ENCODE data around the gene APPL2.

APPL2 gene

GRCh38 chr12:105167346-105167745, 68.6 kb downstream of the APPL2 start:
- Histone ChIP-seq H3K27ac (ENCODE audit: low read depth, low read length) (no peak overlapping the region), H3K27me3 (ENCODE audit: control insufficient read depth, insufficient read depth, low read length) (no peaks in the 10 kb centered on the region), H3K36me3 (ENCODE audit: control insufficient read depth, insufficient read depth, low read length) (peaks cover 84% of the 10 kb centered on the region), H3K4me1 (ENCODE audit: control insufficient read depth, insufficient read depth, low read length) (no peaks in the 10 kb centered on the region), H3K4me3 (ENCODE audit: low read depth, low read length) (no peak overlapping the region), H3K9ac (ENCODE audit: low read depth, low read length) (no peak overlapping the region), H3K9me3 (ENCODE audit: control insufficient read depth, insufficient read depth, low read length) (no peaks in the 10 kb centered on the region)

- H3K27me3 ChIP-seq (ENCODE audit: control insufficient read depth, insufficient read depth, low read length) = no peaks in the 10 kb centered on the region
- peaks cover 91% of the 10 kb centered on the region for H3K36me3 ChIP-seq (ENCODE audit: control insufficient read depth, insufficient read depth, low read length)
- H3K9me3 ChIP-seq (ENCODE audit: control insufficient read depth, insufficient read depth, low read length) = no peaks in the 10 kb centered on the region
- no peaks in the 10 kb centered on the region for H3K4me1 ChIP-seq (ENCODE audit: control insufficient read depth, insufficient read depth, low read length)
- H3K27ac ChIP-seq (ENCODE audit: low read depth, low read length) = no peak overlapping the region
- H3K4me3 ChIP-seq (ENCODE audit: low read depth, low read length) = no peak overlapping the region
- no peak overlapping the region for H3K9ac ChIP-seq (ENCODE audit: low read depth, low read length)
Measured at GRCh38 chr12:105166736-105167135, 69.2 kb downstream of the APPL2 start.

- Histone ChIP-seq H3K27ac (ENCODE audit: low read depth, low read length) (no peak overlapping the region), H3K36me3 (ENCODE audit: control insufficient read depth, insufficient read depth, low read length) (peaks cover 100% of the 10 kb centered on the region), H3K27me3 (ENCODE audit: control insufficient read depth, insufficient read depth, low read length) (no peaks in the 10 kb centered on the region), H3K9ac (ENCODE audit: low read depth, low read length) (no peak overlapping the region), H3K9me3 (ENCODE audit: control insufficient read depth, insufficient read depth, low read length) (no peaks in the 10 kb centered on the region), H3K4me3 (ENCODE audit: low read depth, low read length) (no peak overlapping the region), H3K4me1 (ENCODE audit: control insufficient read depth, insufficient read depth, low read length) (no peaks in the 10 kb centered on the region)
Measured at GRCh38 chr12:105164068-105164467, 71.9 kb downstream of the APPL2 start.

- Histone ChIP-seq H3K9ac (ENCODE audit: low read depth, low read length) (no peak overlapping the region), H3K9me3 (ENCODE audit: control insufficient read depth, insufficient read depth, low read length) (no peaks in the 10 kb centered on the region), H3K4me1 (ENCODE audit: control insufficient read depth, insufficient read depth, low read length) (peaks cover 9% of the 10 kb centered on the region), H3K36me3 (ENCODE audit: control insufficient read depth, insufficient read depth, low read length) (peaks cover 100% of the 10 kb centered on the region), H3K27ac (ENCODE audit: low read depth, low read length) (no peak overlapping the region), H3K4me3 (ENCODE audit: low read depth, low read length) (no peak overlapping the region), H3K27me3 (ENCODE audit: control insufficient read depth, insufficient read depth, low read length) (no peaks in the 10 kb centered on the region)
Measured at GRCh38 chr12:105162174-105162573, 73.8 kb downstream of the APPL2 start.

GRCh38 chr12:105158876-105159275, 77.1 kb downstream of the APPL2 start:
- no peaks in the 10 kb centered on the region for H3K27me3 ChIP-seq (ENCODE audit: control insufficient read depth, insufficient read depth, low read length)
- H3K4me1 ChIP-seq (ENCODE audit: control insufficient read depth, insufficient read depth, low read length) = peaks cover 17% of the 10 kb centered on the region
- H3K9ac ChIP-seq (ENCODE audit: low read depth, low read length) = no peak overlapping the region
- no peak overlapping the region for H3K4me3 ChIP-seq (ENCODE audit: low read depth, low read length)
- H3K27ac ChIP-seq (ENCODE audit: low read depth, low read length) = no peak overlapping the region
- H3K36me3 ChIP-seq (ENCODE audit: control insufficient read depth, insufficient read depth, low read length) = peaks cover 93% of the 10 kb centered on the region
- H3K9me3 ChIP-seq (ENCODE audit: control insufficient read depth, insufficient read depth, low read length) = no peaks in the 10 kb centered on the region

- Histone ChIP-seq H3K27ac (ENCODE audit: low read depth, low read length) (no peak overlapping the region), H3K9ac (ENCODE audit: low read depth, low read length) (no peak overlapping the region), H3K9me3 (ENCODE audit: control insufficient read depth, insufficient read depth, low read length) (no peaks in the 10 kb centered on the region), H3K36me3 (ENCODE audit: control insufficient read depth, insufficient read depth, low read length) (peaks cover 93% of the 10 kb centered on the region), H3K27me3 (ENCODE audit: control insufficient read depth, insufficient read depth, low read length) (no peaks in the 10 kb centered on the region), H3K4me3 (ENCODE audit: low read depth, low read length) (no peak overlapping the region), H3K4me1 (ENCODE audit: control insufficient read depth, insufficient read depth, low read length) (peaks cover 17% of the 10 kb centered on the region)
Measured at GRCh38 chr12:105157606-105158005, 78.4 kb downstream of the APPL2 start.

- Histone ChIP-seq H3K36me3 (ENCODE audit: control insufficient read depth, insufficient read depth, low read length) (peaks cover 91% of the 10 kb centered on the region), H3K9me3 (ENCODE audit: control insufficient read depth, insufficient read depth, low read length) (no peaks in the 10 kb centered on the region), H3K9ac (ENCODE audit: low read depth, low read length) (no peak overlapping the region), H3K4me3 (ENCODE audit: low read depth, low read length) (no peak overlapping the region), H3K4me1 (ENCODE audit: control insufficient read depth, insufficient read depth, low read length) (peaks cover 17% of the 10 kb centered on the region), H3K27me3 (ENCODE audit: control insufficient read depth, insufficient read depth, low read length) (no peaks in the 10 kb centered on the region), H3K27ac (ENCODE audit: low read depth, low read length) (no peak overlapping the region)
Measured at GRCh38 chr12:105156260-105156659, 79.7 kb downstream of the APPL2 start.

- Histone ChIP-seq H3K9ac (ENCODE audit: low read depth, low read length) (no peak overlapping the region), H3K9me3 (ENCODE audit: control insufficient read depth, insufficient read depth, low read length) (no peaks in the 10 kb centered on the region), H3K4me1 (ENCODE audit: control insufficient read depth, insufficient read depth, low read length) (no peaks in the 10 kb centered on the region), H3K27me3 (ENCODE audit: control insufficient read depth, insufficient read depth, low read length) (no peaks in the 10 kb centered on the region), H3K27ac (ENCODE audit: low read depth, low read length) (no peak overlapping the region), H3K36me3 (ENCODE audit: control insufficient read depth, insufficient read depth, low read length) (peaks cover 100% of the 10 kb centered on the region), H3K4me3 (ENCODE audit: low read depth, low read length) (no peak overlapping the region)
Measured at GRCh38 chr12:105142259-105142658, 93.7 kb downstream of the APPL2 start.

GRCh38 chr12:105141320-105141922, 94.6 kb downstream of the APPL2 start:
- Histone ChIP-seq H3K36me3 (ENCODE audit: control insufficient read depth, insufficient read depth, low read length) (peaks cover 100% of the 10 kb centered on the region), H3K27ac (ENCODE audit: low read depth, low read length) (no peak overlapping the region), H3K9me3 (ENCODE audit: control insufficient read depth, insufficient read depth, low read length) (no peaks in the 10 kb centered on the region), H3K27me3 (ENCODE audit: control insufficient read depth, insufficient read depth, low read length) (no peaks in the 10 kb centered on the region), H3K9ac (ENCODE audit: low read depth, low read length) (no peak overlapping the region), H3K4me1 (ENCODE audit: control insufficient read depth, insufficient read depth, low read length) (no peaks in the 10 kb centered on the region), H3K4me3 (ENCODE audit: low read depth, low read length) (no peak overlapping the region)

GRCh38 chr12:105138248-105138647, 97.7 kb downstream of the APPL2 start:
- no peaks in the 10 kb centered on the region for H3K9me3 ChIP-seq (ENCODE audit: control insufficient read depth, insufficient read depth, low read length)
- H3K36me3 ChIP-seq (ENCODE audit: control insufficient read depth, insufficient read depth, low read length) = peaks cover 99% of the 10 kb centered on the region
- no peaks in the 10 kb centered on the region for H3K27me3 ChIP-seq (ENCODE audit: control insufficient read depth, insufficient read depth, low read length)
- H3K4me3 ChIP-seq (ENCODE audit: low read depth, low read length) = no peak overlapping the region
- H3K9ac ChIP-seq (ENCODE audit: low read depth, low read length) = no peak overlapping the region
- H3K4me1 ChIP-seq (ENCODE audit: control insufficient read depth, insufficient read depth, low read length) = no peaks in the 10 kb centered on the region
- H3K27ac ChIP-seq (ENCODE audit: low read depth, low read length) = no peak overlapping the region
